ACC112 (cell line): ENCODE measurements around the gene NPIPA3.
"Not testable (repeated sequence)": the region's sequence is repeated elsewhere in the genome, so short reads cannot be mapped to it uniquely, and the experiment has no call there.

Experiments
- H2AFZ ChIP-seq: fragments of 200-600 bp; sonication (generic); one replicate; pipeline ENCODE4 v1.6.0; 2017; ENCODE audit warnings: antibody characterized with exemption, low read length; ENCODE audit not compliant: unreplicated experiment
- H3K27ac ChIP-seq: fragments of 200-600 bp; sonication (generic); 2 replicates; pipeline ENCODE4 v1.5.1; 2014; ENCODE audit warnings: low read depth, mild to moderate bottlenecking, antibody characterized with exemption, low read length, moderate library complexity
- H3K27me3 ChIP-seq: fragments of 200-600 bp; sonication (generic); 2 replicates; pipeline ENCODE4 v1.6.1; 2014; ENCODE audit warnings: mild to moderate bottlenecking, antibody characterized with exemption, low read length, moderate library complexity, mixed read lengths; ENCODE audit not compliant: insufficient read depth
- H3K36me3 ChIP-seq: fragments of 200-600 bp; sonication (generic); 2 replicates; pipeline ENCODE4 v1.6.1; 2016; ENCODE audit warnings: mild to moderate bottlenecking, antibody characterized with exemption, low read length, moderate library complexity, mixed read lengths; ENCODE audit not compliant: insufficient read depth
- H3K4me1 ChIP-seq: fragments of 200-600 bp; sonication (generic); one replicate; pipeline ENCODE4 v1.6.1; 2016; ENCODE audit warnings: low read length, mixed read lengths; ENCODE audit not compliant: insufficient read depth, unreplicated experiment, control insufficient read depth
- H3K4me3 ChIP-seq: fragments of 200-600 bp; sonication (generic); 2 replicates; pipeline ENCODE4 v1.5.1; 2014; ENCODE audit warnings: mild to moderate bottlenecking, low read depth, low read length
- H3K79me2 ChIP-seq: fragments of 200-600 bp; sonication (generic); one replicate; pipeline ENCODE4 v1.6.0; 2016; ENCODE audit warnings: low read length; ENCODE audit not compliant: control insufficient read depth, unreplicated experiment, insufficient read depth

Gene NPIPA3

DNA sequence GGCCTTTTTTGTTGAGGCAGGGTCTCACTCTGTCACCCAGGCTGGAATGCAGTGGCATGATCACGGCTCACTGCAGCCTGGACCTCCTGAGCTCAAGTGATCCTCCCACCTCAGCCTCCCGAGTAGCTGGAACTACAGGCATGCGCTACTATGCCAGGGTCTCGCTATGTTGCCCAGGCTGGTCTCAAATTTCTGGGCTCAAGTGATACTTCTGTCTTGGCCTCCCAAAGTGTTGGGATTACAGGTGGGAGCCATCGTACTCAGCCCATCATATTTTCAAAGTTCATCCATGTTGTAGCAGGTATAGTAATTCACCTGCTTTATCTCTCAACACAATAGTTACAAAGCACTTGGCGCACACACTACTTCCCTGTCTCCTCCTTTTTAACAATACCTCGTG, 22.8 kb upstream of the NPIPA3 start:
- H3K27ac ChIP-seq, H3K36me3 ChIP-seq, H2AFZ ChIP-seq, H3K79me2 ChIP-seq, H3K27me3 ChIP-seq, H3K4me3 ChIP-seq, H3K4me1 ChIP-seq: not testable (repeated sequence)

DNA sequence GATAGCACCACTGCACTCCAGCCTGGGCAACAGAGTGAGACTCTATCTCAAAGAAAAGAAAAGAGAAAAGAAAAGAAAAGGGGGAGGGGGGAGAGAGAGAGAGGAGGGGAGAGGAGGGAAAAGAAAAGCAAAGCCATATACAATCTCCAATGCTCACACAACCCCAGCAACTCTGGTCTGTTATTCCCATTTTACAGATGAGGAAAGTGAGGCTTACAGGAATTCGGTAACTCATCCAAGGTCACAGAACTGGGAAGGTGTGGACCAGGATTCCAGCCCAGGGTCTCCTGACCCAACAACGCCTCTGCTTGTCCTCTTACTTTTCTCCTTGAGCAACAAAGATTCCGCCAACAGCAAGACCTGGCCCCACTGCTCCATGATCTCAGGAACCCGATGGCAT, 22.1 kb upstream of the NPIPA3 start:
- Histone ChIP-seq H3K4me1 (peaks cover 1% of the 10 kb centered on the region), H3K27me3 (no peaks in the 10 kb centered on the region), H3K4me3 (no peak overlapping the region), H3K79me2 (no peaks in the 10 kb centered on the region), H3K27ac (no peak overlapping the region), H3K36me3 (no peaks in the 10 kb centered on the region), H2AFZ (no peak overlapping the region)

DNA sequence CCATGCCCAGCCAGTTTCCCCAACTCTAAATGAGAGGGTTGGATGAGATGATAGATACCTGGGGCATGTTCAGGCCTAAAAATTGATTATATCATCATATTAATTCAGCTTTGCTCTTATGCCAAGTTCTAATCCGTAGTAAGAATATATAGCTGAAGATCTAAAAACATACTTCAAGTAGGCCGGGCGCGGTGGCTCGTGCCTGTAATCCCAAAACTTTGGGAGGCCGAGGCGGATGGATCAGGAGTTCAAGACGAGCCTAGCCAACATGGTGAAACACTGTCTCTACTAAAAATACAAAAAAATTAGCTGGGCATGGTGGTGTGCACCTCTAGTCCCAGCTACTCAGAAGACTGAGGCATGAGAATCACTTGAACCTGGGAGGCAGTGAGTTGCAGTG, 21.1 kb upstream of the NPIPA3 start:
- Histone ChIP-seq H3K4me3 (no peak overlapping the region), H2AFZ (no peak overlapping the region), H3K27me3 (no peaks in the 10 kb centered on the region), H3K4me1 (peaks cover 6% of the 10 kb centered on the region), H3K27ac (no peak overlapping the region), H3K36me3 (no peaks in the 10 kb centered on the region), H3K79me2 (no peaks in the 10 kb centered on the region)

DNA sequence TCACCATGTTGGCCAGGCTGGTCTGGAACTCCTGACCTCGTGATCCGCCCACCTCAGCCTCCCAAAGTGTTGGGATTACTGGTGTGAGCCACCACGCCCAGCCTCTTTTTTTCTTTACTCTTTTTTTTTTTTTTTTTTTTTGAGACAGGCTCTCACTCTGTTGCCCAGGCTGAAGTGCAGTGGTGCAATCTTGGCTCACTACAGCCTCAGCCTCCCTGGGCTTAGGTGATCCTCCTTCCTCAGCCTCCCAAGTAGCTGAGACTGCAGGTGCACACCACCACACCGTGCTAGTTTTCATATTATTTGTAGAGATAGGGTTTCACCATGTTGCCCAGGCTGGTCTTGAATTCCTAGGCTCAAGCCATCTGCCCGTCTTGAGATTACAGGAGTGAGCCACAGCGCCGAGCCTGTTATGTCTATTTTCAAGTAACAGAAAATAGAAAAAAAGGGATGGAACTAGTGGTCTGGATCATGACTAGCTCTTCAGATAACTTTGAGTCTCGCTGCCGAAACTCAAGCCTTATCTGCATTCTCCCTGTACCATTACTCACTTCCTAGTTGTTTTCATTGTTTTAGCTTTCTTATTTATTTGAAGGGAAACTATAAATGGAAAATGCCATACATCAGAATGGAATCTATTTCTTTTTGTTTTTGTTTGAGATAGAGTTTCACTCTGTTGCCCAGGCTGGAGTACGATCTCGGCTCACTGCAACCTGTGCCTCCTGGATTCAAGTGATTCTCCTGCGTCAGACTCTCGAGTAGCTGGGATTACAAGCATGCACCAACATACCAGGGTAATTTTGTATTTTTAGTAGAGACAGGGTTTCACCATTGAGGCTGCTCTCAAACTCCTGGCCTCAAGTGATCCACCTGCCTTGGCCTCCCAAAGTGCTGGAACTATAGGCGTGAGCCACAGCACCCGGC, 17.1 kb upstream of the NPIPA3 start:
- H3K4me1 ChIP-seq, H2AFZ ChIP-seq, H3K27me3 ChIP-seq, H3K79me2 ChIP-seq, H3K4me3 ChIP-seq, H3K36me3 ChIP-seq, H3K27ac ChIP-seq: not testable (repeated sequence)

DNA sequence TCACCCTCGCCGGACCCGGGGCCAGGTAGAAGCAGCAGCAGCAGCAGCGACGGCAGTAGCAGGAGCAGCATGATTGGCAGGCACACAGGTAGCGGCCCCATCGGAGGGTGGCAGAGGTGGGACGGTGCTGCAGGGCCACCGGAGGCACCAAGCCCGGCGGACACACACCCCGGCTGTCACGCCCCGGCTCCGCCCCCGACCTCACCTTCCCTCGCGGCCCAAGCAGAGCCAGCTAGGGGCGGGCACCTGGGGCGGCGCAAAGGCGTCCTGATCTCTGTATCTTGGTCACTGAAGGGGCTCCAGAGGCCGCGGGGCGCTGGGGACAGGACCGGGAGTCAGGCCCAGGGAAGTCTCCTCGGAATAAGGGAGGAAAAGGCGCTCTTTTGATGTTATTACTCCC, 9.1 kb upstream of the NPIPA3 start, which contains the start of gene PLA2G10:
PLA2G10 (minus strand) TSS at position 180 of the 400 bp plus-strand sequence; CDS start at position 101, 79 bp downstream.
- H3K27me3 ChIP-seq, H3K36me3 ChIP-seq, H2AFZ ChIP-seq, H3K4me1 ChIP-seq, H3K79me2 ChIP-seq, H3K4me3 ChIP-seq, H3K27ac ChIP-seq: not testable (repeated sequence)

DNA sequence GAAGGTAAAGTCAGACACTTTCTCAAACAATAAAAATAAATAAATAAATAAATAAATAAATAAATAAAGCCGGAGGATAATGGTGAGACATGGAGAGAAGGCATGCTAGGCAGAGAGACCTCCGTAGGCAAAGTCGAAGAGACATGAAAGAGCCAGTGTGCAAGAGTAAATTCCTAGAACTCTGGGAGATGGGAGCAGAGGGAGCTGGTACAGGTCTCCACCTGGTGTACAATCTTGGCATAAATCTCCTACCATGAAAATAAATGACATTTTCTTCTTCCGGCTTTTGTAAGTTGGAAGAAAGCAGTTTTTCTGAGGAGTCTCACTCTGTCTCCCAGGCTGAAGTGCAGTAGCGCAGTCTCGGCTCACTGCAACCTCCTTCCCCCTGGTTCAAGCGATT, 1.4 kb upstream of the NPIPA3 start:
- H3K36me3 ChIP-seq, H3K4me1 ChIP-seq, H3K79me2 ChIP-seq, H2AFZ ChIP-seq, H3K27me3 ChIP-seq, H3K27ac ChIP-seq, H3K4me3 ChIP-seq: not testable (repeated sequence)

DNA sequence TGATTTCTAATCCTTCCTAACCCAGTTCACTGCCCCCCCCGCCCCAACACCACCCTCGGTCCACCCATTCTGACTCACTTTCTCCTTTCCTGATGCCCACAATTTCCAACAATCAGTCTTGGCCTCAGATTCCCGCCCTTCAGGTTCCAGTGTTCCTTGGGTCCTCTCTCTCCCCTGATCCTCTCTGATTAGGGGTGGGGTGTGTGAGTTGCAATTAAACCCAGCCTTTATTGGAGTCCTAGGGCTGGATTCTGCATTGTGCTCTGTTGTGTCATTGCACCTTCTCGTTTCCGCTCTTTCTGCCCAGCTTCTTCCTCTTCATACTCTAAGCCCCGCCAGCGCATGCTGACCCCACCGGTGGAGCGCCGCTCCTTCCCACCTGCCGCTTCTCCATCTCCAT, 539 bp upstream of the NPIPA3 start:
- not testable (repeated sequence) for H3K79me2 ChIP-seq, H3K36me3 ChIP-seq, H3K4me3 ChIP-seq, H3K27ac ChIP-seq, H2AFZ ChIP-seq, H3K4me1 ChIP-seq, H3K27me3 ChIP-seq

DNA sequence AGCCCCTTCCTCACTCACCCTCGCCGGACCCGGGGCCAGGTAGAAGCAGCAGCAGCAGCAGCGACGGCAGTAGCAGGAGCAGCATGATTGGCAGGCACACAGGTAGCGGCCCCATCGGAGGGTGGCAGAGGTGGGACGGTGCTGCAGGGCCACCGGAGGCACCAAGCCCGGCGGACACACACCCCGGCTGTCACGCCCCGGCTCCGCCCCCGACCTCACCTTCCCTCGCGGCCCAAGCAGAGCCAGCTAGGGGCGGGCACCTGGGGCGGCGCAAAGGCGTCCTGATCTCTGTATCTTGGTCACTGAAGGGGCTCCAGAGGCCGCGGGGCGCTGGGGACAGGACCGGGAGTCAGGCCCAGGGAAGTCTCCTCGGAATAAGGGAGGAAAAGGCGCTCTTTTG, 30.0 kb downstream of the NPIPA3 start:
- not testable (repeated sequence) for H3K4me1 ChIP-seq, H3K79me2 ChIP-seq, H3K4me3 ChIP-seq, H3K27ac ChIP-seq, H2AFZ ChIP-seq, H3K36me3 ChIP-seq, H3K27me3 ChIP-seq

DNA sequence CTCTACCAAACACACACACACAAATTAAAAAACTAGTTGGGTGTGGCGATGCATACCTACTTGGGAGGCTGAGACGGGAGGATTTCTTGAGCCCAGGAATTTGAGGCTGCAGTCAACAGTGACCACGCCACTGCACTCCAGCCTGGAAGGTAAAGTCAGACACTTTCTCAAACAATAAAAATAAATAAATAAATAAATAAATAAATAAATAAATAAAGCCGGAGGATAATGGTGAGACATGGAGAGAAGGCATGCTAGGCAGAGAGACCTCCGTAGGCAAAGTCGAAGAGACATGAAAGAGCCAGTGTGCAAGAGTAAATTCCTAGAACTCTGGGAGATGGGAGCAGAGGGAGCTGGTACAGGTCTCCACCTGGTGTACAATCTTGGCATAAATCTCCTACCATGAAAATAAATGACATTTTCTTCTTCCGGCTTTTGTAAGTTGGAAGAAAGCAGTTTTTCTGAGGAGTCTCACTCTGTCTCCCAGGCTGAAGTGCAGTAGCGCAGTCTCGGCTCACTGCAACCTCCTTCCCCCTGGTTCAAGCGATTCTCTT, 37.7 kb downstream of the NPIPA3 start:
- H3K27ac ChIP-seq, H3K36me3 ChIP-seq, H3K79me2 ChIP-seq, H2AFZ ChIP-seq, H3K27me3 ChIP-seq, H3K4me1 ChIP-seq, H3K4me3 ChIP-seq: not testable (repeated sequence)

DNA sequence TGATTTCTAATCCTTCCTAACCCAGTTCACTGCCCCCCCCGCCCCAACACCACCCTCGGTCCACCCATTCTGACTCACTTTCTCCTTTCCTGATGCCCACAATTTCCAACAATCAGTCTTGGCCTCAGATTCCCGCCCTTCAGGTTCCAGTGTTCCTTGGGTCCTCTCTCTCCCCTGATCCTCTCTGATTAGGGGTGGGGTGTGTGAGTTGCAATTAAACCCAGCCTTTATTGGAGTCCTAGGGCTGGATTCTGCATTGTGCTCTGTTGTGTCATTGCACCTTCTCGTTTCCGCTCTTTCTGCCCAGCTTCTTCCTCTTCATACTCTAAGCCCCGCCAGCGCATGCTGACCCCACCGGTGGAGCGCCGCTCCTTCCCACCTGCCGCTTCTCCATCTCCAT, 38.6 kb downstream of the NPIPA3 start:
- H3K27me3 ChIP-seq, H2AFZ ChIP-seq, H3K36me3 ChIP-seq, H3K27ac ChIP-seq, H3K79me2 ChIP-seq, H3K4me3 ChIP-seq, H3K4me1 ChIP-seq: not testable (repeated sequence)
